Right renal cortex interstitium (tissue), 3 donors: ENCODE results near the gene RBMS2. TPM values are rescaled to one million over a fixed set of nuclear protein-coding genes. Genes with fewer than 3 reads are reported as not detected.
"Not testable (repeated sequence)": the region's sequence is repeated elsewhere in the genome, so short reads cannot be mapped to it uniquely, and the experiment has no call there.

ENCODE experiments used
- DNase-seq, 3 donors: peaks; one replicate each; pipeline ENCODE4 v3.0.0-alpha.2; 2013; ENCODE audit warnings: low read depth in 3 of 3, low spot score in 2 of 3
- polyA plus RNA-seq, 3 donors: library from polyadenylated mRNA; unstranded; fragments of 120-200 nt; gene quantifications; one replicate each; pipeline ENCODE4 v1.2.1, GENCODE V29; 2013; ENCODE audit not compliant: insufficient read length in 3 of 3

RBMS2 gene
- polyA plus RNA-seq, 3 donors, result 40.8 to 48.7 (median 42.5) TPM

DNA sequence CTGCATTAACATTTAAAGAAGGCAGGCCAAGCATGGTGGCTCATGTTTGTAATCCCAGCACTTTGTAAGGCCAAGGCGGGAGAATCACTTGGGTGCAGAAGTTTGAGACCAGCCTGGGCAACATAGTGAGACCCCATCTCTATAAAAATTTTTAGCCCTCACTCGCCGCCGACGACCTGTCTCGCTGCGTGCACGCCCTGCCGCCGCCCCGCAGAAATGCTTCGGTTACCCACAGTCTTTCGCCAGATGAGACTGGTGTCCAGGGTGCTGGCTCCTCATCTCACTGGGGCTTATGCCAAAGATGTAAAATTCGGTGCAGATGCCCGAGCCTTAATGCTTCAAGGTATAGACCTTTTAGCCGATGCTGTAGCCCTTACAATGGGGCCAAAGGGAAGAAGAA lies 10.8 kb upstream of the RBMS2 start:
- no peak for DNase-seq

DNA sequence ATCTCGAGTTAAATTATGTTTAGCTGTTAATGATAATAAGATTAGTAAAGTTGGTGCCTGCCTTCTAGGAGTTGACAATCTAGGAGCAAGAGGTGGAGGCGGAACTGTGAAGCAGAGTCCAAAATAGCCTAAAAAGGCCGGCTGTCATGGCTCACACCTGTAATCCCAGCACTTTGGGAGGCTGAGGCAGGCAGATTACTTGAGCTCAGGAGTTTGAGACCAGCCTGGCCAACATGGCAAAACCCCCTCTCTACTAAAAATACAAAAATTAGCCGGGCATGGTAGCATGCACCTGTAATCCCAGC lies 7.7 kb upstream of the RBMS2 start:
- DNase-seq, result not testable (repeated sequence)

DNA sequence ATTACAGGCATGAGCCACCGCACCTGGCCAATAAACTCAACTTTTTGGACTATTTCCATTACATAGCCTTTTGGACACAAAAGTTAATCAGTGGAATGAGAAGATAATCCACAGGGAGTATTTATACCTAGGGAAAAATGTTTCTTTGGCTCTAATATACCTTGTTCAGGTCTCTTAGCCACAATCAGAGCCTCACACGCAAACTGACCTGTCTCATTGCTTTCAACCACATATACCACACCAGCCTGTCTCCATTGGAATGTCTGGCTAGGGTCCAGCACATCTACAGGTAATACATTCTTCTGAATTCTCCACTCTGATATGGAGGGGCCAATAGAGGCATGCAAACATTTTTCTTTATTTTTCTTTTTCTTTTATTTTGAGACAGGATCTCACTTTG lies 3.8 kb upstream of the RBMS2 start:
- no peak for DNase-seq

DNA sequence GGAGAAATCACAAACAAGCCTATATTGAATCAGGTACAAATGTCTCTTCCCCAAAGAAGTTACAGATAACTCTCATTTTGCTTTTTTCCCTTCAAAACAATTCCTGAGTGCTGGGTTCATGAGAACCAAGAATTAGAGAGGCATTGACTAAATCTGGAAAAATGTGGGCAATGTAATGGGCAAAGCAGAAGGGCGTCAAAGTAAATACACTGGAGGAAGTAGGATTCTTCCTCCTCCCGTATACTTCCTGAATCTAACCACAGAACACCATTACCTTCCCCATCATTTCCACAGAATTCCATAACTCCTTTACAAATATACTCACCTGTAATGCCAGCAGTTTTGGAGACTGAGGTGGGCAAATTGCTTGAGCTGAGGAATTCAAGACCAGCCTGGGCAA lies 3.0 kb upstream of the RBMS2 start:
- no peak for DNase-seq

DNA sequence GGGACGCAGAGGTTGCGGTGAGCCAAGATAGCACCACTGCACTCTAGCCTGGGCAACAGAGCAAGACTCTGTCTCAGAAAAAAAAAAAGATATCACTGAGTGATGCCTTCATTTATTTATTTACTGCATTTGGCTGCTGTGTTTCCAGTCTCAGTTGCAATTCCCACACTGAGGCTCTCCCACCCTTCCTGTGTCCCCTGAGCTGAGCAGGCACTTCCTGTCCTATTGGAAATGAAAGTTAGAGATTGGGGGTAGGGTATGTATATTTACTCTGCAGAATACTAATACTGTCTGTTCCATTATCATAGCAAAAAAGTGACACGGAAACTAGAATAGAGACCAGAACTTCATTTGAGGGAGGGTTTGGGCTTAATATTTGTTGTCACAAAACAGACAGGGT lies 1.6 kb upstream of the RBMS2 start:
- no peak for DNase-seq

DNA sequence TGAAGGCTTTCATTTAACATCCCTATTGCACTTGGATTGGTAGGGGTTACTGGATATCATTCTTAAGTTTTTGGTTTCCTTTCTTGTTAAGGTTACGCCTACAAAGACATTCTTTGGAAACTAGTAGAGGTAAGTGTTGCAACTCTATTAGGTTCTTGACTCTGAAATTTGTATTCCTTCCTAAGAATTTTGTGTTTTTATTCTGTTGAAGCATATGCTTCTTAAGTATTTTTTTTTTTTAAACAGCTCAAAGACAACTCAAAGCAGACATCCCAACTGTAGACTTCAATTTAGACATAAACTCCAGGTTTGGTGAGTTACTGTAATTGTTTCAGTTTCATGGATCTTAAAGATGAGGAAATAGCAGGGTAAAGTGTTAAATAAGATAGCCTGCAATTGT lies 1.1 kb upstream of the RBMS2 start:
- DNase-seq, result no peak

DNA sequence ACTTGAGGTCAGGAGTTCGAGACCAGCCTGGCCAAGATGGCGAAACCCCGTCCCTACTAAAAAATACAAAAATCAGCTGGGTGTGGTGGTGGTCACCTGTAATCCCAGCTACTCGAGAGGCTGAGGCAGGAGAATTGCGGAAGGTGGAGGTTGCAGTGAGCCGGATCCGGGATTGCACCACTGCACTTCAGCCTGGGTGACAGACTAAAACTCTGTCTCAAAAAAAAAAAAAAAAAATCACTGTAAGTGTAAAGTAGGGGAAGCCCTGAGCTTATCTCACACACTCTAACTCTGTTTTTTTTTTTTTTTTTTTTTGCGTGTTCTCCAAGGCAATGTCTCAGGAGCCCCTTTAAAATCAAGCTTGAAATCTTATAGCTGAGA lies 421 bp upstream of the RBMS2 start:
- DNase-seq, result no peak

DNA sequence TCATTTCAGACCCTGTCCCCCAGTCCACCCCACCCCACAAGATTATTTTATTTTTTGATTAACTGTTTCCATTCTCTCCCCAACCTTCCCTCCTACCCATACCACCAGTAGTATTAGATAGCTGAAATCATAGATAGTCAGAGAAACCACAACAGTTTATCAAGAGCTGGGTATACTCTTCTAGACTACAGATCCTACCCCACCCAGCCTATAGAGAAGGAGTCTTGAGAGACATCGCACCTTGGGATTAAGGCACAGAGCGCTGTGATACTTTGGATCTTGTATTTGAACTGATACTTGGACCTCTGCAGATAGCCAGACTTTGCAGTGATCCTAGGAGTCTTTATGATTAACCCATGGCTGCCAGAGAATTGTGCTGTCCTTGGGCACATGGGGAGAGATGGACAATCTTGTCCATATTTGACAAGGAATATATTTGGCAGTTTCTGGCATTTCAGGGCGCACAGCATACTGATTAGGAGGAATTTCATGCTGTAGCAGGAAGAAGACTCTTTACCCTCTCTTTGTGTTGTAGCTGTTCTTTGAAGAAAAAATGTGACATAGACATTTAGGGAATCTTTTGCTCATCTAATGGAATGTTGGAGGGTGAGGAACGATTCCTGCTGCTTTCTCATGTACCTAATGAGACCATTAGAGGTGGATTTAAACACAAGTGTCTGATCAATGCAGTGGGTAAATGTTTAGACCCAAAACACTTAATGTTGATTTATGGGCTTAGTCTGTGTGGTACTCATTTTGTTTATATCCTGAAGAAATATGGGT lies 982 bp downstream of the RBMS2 start:
- DNase-seq, result no peak

DNA sequence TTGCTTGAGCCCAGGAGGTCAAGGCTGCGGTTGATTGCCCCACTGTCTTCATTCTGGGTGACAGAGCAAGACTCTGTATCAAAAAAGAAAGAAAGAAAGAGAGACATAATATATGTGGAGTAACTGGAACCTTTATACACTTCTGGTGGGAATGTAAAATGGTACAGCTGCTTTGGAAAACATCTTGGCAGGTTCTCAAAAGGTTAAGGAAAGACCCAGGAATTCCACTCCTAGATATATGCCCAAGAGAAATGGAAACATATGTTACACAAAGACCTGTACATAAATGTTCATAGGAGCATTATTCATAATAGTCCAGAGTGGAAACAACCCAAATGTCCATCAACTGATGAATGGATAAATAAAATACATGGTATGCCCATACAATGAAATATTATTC lies 7.2 kb downstream of the RBMS2 start:
- no peak for DNase-seq

DNA sequence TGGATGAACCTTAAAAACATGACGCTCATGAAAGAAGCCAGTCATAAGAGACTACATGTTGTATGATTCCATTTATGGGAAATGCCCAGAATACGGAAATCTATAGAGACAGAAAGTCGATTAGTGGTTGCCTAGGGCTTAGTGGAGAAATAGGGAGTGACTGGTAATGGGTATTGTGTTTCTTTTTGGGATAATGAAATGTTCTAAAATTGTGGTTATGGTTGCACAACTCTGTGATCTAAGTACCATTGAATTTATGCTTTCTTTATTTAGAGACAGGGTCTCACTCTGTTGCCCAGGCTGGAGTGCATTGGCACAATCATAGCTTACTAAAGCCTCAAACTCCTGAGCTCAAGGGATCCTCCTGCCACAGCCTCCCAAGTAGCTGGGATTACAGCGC lies 8.0 kb downstream of the RBMS2 start:
- no peak for DNase-seq

DNA sequence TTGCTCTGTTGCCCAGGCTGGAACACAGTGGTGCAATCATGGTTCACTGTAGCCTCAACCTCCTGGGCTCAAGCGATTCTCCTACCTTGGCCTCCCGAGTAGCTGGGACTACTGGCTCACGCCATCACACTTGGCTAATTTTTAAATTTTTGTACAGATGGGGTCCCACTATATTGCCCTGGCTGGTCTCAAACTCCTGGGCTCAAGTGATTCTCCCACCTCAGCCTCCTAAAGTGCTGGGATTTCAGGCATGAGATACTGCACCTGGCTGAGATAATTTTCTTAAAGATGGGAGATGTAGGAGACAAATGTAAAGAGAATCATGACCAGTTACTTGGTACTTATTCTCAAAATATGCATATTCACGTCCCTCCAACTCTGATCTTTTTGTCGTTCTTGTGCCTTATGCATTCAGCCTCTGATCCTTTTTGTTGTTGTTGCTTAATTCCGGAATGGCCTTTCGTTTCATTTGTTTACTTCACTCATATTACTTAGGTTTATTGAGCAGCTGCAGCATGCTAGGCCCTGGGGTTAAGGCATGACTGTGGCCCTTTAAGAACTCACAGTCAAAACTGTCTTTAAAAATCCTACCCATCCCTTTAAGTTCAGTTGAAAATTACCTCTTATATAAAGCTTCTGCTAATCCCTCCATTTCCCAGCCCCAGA lies 8.9 kb downstream of the RBMS2 start:
- no peak for DNase-seq

DNA sequence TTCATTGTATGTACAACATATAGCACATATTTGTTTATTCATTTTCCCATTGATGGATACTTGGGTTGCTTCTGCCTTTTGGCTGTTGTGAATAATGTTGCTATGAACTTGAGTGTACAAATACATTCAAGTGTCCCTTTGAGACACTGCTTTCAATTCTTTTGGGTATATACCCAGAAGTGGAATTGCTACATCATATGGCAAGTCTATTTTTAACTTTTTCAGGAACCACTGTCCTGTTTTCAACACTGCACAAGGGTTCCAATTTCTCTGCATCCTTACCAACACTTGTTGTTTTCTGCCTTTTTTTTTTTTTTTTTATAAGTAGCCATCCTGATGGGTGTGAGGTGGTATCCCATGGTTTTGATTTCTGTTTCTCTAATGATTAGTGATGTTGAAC lies 15.9 kb downstream of the RBMS2 start:
- DNase-seq, result no peak

DNA sequence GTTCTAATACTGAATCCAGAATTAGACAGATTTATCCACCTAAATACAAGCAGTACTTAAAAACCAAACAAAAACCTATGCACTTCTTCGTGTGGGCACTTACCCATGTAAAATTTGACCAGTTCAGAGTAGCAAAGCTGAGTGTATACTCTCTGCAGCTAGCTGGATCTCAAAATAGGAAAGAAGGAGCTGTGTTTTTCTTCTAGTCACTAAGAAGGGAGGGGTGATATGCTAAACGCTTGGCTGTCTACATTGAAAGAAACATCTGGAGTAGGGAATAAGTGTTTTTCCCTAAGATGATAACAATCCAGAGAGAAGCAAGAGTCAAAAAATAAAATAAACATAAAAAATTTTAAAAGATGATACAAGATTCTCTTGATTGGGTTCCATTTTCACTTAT lies 20.0 kb downstream of the RBMS2 start:
- no peak for DNase-seq

DNA sequence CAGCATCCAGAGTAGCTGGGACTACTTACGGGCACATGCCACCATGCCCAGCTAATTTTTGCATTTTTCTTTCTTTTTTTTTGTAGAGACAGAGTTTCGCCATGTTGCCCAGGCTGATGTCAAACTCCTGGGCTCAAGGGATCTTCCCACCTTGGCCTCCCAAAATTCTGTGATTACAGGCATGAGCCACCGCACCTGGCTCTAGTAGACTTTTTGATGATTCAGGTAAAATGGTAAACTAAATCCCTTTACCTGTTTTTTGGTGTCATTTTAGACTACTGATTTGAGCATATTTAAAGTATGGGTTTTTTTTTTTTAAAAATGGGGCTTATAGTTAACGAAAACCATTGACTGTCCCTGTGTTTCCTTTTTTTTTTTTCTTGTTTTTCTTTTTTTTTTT lies 20.5 kb downstream of the RBMS2 start:
- DNase-seq, result no peak

DNA sequence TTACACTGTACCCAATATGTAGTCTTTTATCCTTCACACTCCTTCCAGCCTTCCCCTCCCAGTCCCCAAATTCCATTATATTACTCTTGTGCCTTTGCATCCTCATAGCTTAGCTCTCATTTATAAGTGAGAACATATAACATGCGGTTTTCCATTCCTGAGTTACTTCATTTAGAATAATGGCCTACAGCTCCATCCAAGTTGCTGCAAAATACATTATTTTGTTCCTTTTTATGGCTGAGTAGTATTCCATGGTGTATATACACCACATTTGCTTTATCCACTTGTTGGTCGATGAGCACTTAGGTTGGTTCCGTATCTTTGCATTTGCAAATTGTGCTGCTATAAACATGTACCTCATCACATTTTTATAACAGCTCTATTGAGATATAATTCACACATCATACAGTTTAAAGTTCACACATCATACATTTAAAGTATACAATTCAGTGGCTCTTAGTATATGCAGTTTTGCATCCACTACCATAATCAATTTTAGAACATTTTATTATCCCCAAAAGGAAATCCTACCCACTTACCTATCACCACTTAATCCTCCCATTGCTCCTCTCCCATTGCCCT lies 23.5 kb downstream of the RBMS2 start:
- DNase-seq, result no peak

DNA sequence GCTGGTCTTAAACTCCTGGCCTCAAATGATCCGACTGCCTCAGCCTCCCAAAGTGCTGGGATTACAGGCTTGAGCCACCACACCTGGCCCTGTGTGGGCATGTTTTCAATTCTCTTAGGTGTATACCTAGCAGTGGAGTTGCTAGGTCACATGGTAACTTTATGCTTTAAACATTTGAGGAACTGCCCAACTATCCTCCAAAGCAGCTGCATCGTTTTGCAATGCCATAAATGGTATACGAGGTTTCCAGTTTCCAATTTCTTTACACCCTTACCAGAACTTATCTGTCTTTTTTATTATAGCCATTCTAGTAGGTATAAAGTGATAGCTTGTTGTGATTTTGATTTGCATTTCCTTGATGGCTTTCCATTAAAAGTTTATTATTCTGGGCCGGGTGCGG lies 25.1 kb downstream of the RBMS2 start:
- DNase-seq, result no peak

DNA sequence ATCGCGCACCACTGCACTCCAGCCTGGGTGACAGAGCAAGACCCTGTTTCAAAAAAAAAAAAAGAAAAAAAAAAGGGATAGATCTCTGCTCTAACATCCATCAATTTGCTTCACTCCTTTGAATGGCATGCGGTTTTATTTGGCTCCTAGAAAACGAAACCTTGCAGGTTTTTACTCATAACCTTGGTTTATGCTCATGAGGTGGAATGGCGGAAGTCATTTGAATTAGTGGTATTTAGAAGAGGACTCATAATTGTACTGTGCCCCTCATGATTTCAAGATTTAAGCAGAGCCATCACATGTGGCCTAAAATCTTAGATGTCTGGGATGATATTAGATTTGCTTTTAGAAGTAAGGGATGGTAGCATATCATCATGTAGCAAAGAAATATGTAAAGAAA lies 29.4 kb downstream of the RBMS2 start:
- no peak for DNase-seq

DNA sequence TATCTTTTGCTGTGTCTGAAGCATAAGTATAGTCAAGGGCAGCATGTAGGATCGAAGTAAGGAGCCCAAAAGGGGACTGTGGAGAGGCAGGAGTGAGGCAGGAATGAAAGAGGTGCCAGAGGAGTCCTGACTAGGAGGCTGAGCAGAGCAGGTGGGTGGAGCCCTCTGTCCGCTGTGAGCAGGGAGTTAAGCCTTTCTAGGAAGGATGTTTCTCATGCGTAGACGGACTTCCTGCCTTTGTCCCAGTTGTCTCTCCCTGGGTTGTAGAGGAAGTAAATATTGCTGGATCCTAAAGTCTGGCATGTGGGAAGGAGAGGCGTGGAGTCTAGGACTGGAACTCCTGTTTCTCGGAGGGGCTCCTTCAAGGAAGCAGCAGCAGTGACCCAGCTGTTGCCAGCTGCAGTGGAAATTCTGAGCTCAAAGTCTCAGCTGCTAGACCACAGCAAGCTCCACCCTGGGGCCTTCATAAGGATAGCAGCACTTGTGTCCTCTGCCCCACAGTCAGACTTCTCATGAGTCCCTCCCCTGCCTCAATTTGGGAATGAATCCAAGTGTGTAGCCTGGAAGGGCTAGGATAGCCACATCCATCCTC lies 44.0 kb downstream of the RBMS2 start:
- DNase-seq, result peak; percentile 84 to 88 (median 86)

DNA sequence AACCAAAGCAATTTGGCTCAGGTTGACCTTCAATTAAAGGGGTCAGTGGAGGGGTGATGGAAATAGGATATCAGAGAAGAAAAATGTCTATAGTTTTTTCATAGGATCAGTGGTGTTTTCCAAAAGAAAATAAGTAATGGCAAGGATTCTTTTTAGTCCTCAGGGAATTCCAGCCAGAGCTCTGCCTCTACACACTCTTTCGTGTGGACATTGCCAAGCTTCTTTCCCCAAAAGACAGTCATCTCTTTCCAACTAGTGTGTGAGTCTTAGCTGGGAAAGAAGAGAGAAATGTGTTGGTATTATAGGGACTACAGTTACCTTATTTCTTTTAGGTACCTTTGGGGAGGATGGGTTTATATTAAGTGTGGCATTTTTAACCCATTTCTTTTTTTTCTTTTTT lies 46.5 kb downstream of the RBMS2 start:
- DNase-seq, result no peak

DNA sequence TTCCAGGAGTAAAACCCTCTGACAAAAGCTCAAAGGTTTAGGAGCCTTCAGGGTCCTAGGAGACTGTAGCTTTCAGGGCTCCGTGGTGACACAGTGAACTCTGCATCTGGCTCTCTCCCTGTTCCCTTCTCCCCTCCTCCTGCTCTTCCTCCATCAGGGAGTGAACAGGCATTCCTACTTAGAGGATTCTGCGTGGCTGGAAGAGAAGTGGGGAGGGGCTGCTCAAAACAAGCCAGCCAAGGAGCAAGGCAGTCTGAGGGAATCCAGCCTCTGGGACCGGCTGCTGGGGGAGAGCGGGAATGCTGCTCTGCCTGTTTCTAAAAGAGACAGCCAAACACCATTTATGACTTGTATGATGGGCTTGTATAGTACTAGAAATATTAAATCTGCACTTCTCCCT lies 49.5 kb downstream of the RBMS2 start:
- DNase-seq, result no peak

DNA sequence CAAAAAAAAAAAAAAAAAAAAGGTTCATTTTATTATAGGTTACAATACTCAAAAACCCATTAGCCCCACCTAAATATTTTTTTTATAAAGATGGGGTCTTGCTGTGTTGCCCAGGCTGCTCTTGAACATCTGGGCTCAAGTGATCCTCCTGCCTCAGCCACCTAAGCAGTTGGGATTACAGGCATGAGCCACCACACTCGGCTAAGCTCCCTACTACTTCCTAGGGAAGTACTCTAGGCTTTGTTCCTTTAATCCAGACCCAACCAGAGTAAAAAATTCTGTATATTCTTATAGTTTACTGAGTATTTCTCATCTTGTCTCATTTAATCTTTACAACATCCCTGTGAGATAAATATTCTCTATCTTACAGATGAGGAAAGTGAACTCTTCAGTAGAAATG lies 50.7 kb downstream of the RBMS2 start:
- DNase-seq, result no peak

DNA sequence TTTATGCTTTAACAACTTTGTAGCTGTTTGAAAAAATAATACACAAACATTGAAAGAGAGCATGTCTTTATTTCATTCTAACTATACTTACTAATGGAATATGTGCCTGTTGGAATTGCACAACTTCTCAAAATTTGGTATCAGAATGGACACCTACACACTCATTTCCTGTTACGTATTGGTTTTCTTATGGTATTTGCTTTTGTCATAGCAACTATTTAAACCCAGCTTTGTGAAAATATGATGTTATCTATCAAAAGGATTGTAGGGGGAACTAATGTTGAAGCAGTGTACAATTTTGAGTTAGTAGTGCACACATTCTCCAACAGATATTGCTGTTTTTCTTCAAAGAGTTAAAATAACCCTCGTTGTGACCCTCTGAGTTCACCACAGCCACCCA lies 52.6 kb downstream of the RBMS2 start:
- DNase-seq, result no peak
